IMR-90 (cell line): Measurements from ENCODE around the gene ROBO2. TPM values are rescaled to one million over a fixed set of nuclear protein-coding genes. Genes with fewer than 3 reads are reported as not detected.

ENCODE experiments used
- ATAC-seq: fragments of 200-7000 bp; cut with Tn5 transposase; 2 replicates; pipeline ENCODE4 v1.9.1; 2020; ENCODE audit warnings: low read depth, mild to moderate bottlenecking, moderate library complexity
- BruUV-seq: library from RNA; stranded (reverse); fragments of 400-500 nt; replicated peaks from 2 replicates; lab custom pipeline; 2021; lab: Mats Ljungman, UMichigan
- CTCF ChIA-PET: fragments of 300-600 bp; formaldehyde crosslinking; extraction: SDS; loops from one replicate; lab custom pipeline; 2021; ENCODE audit warnings: antibody characterized with exemption; lab: Yijun Ruan, JAX
- POLR2A ChIA-PET: fragments of 300-600 bp; sonication (Branson Sonifier 250); formaldehyde crosslinking; loops from one replicate; lab custom pipeline; 2022; ENCODE audit warnings: antibody characterized with exemption; ENCODE audit not compliant: unreplicated experiment; lab: Charles Lee
- DNase-seq: peaks from one replicate; pipeline ENCODE4 v3.0.0; 2013
- H2AFZ ChIP-seq: replicated peaks from 2 replicates; pipeline ENCODE3; 2013; ENCODE audit warnings: low read length, mild to moderate bottlenecking; ENCODE audit not compliant: poor library complexity
- H2AK5ac ChIP-seq: 2 replicates; pipeline ENCODE4 v1.6.1; 2013; ENCODE audit warnings: low read depth, low read length, inconsistent platforms
- H2AK9ac ChIP-seq: replicated peaks from 2 replicates; pipeline ENCODE3; 2013; ENCODE audit warnings: mild to moderate bottlenecking, low read depth, low read length, moderate library complexity; ENCODE audit not compliant: poor library complexity
- H2BK120ac ChIP-seq: 2 replicates; pipeline ENCODE4 v1.6.1; 2013; ENCODE audit warnings: low read depth, low read length, inconsistent platforms
- H2BK15ac ChIP-seq: 3 replicates; pipeline ENCODE4 v1.6.1; 2013; ENCODE audit warnings: low read depth, low read length, inconsistent platforms
- H2BK20ac ChIP-seq: 2 replicates; pipeline ENCODE4 v1.6.1; 2013; ENCODE audit warnings: low read depth, mild to moderate bottlenecking, inconsistent platforms, low read length, moderate library complexity
- H2BK5ac ChIP-seq: 2 replicates; pipeline ENCODE4 v1.6.1; 2013; ENCODE audit warnings: mild to moderate bottlenecking, low read depth, low read length, inconsistent platforms; ENCODE audit not compliant: poor library complexity, severe bottlenecking
- H3K14ac ChIP-seq: replicated peaks from 2 replicates; pipeline ENCODE4 v1.6.1; 2013; ENCODE audit warnings: low read depth, low read length, inconsistent platforms
- H3K18ac ChIP-seq: 2 replicates; pipeline ENCODE4 v1.6.1; 2013; ENCODE audit warnings: low read depth, low read length, control low read depth
- H3K23ac ChIP-seq: 2 replicates; pipeline ENCODE4 v1.6.1; 2013; ENCODE audit warnings: low read depth, low read length, inconsistent platforms
- H3K27ac ChIP-seq: 2 replicates; pipeline ENCODE4 v1.5.1; 2013; ENCODE audit warnings: mild to moderate bottlenecking, control low read depth, low read length; ENCODE audit not compliant: insufficient read depth
- H3K27me3 ChIP-seq: 2 replicates; pipeline ENCODE4 v1.6.1; 2013; ENCODE audit warnings: low read length; ENCODE audit not compliant: control insufficient read depth, insufficient read depth
- H3K36me3 ChIP-seq: 2 replicates; pipeline ENCODE4 v1.6.1; 2013; ENCODE audit warnings: low read length, mixed read lengths; ENCODE audit not compliant: control insufficient read depth, insufficient read depth
- H3K4ac ChIP-seq: 2 replicates; pipeline ENCODE4 v1.6.1; 2013; ENCODE audit warnings: low read depth, low read length, inconsistent platforms
- H3K4me1 ChIP-seq: 2 replicates; pipeline ENCODE4 v1.6.1; 2013; ENCODE audit warnings: low read length, mixed read lengths; ENCODE audit not compliant: control insufficient read depth, insufficient read depth
- H3K4me2 ChIP-seq: 2 replicates; pipeline ENCODE4 v1.6.1; 2013; ENCODE audit warnings: low read depth, mild to moderate bottlenecking, control low read depth, low read length, moderate library complexity
- H3K4me3 ChIP-seq: 2 replicates; pipeline ENCODE4 v1.5.1; 2013; ENCODE audit warnings: low read depth, mild to moderate bottlenecking, control low read depth, low read length, moderate library complexity; ENCODE audit not compliant: insufficient read depth
- H3K56ac ChIP-seq: 2 replicates; pipeline ENCODE4 v1.6.1; 2013; ENCODE audit warnings: low read length, inconsistent platforms; ENCODE audit not compliant: insufficient read depth; ENCODE audit errors: extremely low read depth
- H3K79me1 ChIP-seq, 2 experiments: 2 replicates each; pipeline ENCODE4 v1.6.1; 2013; ENCODE audit warnings: low read length in 2 of 2, inconsistent platforms in 1 of 2, low read depth in 1 of 2
- H3K9ac ChIP-seq: 2 replicates; pipeline ENCODE4 v1.6.1; 2013; ENCODE audit warnings: low read depth, low read length, control low read depth
- H3K9me1 ChIP-seq: 2 replicates; pipeline ENCODE4 v1.6.1; 2013; ENCODE audit warnings: low read length, inconsistent platforms; ENCODE audit not compliant: insufficient read depth
- H3K9me3 ChIP-seq: 2 replicates; pipeline ENCODE4 v1.6.1; 2013; ENCODE audit warnings: low read length; ENCODE audit not compliant: control insufficient read depth, insufficient read depth
- H4K20me1 ChIP-seq: 2 replicates; pipeline ENCODE4 v1.6.1; 2013; ENCODE audit warnings: low read length, inconsistent platforms; ENCODE audit not compliant: insufficient read depth
- H4K5ac ChIP-seq: 2 replicates; pipeline ENCODE4 v1.6.1; 2013; ENCODE audit warnings: mild to moderate bottlenecking, low read depth, low read length, control low read depth
- H4K8ac ChIP-seq, 2 experiments: 2 replicates each; pipeline ENCODE4 v1.6.1; 2013; ENCODE audit warnings: low read depth in 2 of 2, low read length in 2 of 2, control low read depth in 1 of 2, inconsistent platforms in 1 of 2
- H4K91ac ChIP-seq: 2 replicates; pipeline ENCODE4 v1.6.1; 2013; ENCODE audit warnings: low read depth, low read length, inconsistent platforms; ENCODE audit not compliant: insufficient read depth
- CEBPB ChIP-seq: IDR thresholded peaks from 2 replicates; pipeline ENCODE4 v1.6.1; 2012; ENCODE audit warnings: low read depth, low read length, improper control_type of control experiment
- CHD1 ChIP-seq: IDR thresholded peaks from 2 replicates; pipeline ENCODE4 v1.6.1; 2012; ENCODE audit warnings: low read depth, low read length, improper control_type of control experiment
- MAZ ChIP-seq: IDR thresholded peaks from 2 replicates; pipeline ENCODE4 v1.6.1; 2012; ENCODE audit warnings: low read depth, mild to moderate bottlenecking, low read length, improper control_type of control experiment, moderate library complexity, borderline replicate concordance
- MXI1 ChIP-seq: IDR thresholded peaks from 2 replicates; pipeline ENCODE4 v1.6.1; 2012; ENCODE audit warnings: low read depth, mild to moderate bottlenecking, low read length, moderate library complexity, borderline replicate concordance
- NFE2L2 ChIP-seq: fragments of 150-350 bp; IDR thresholded peaks from 2 replicates; pipeline ENCODE4 v1.6.1; 2016; ENCODE audit warnings: low read depth, mild to moderate bottlenecking, low read length
- RCOR1 ChIP-seq: IDR thresholded peaks from 2 replicates; pipeline ENCODE4 v1.6.1; 2012; ENCODE audit warnings: mild to moderate bottlenecking, low read length, improper control_type of control experiment; ENCODE audit not compliant: insufficient replicate concordance
- RFX5 ChIP-seq: IDR thresholded peaks from 2 replicates; pipeline ENCODE4 v1.8.0; 2012; ENCODE audit warnings: low read depth, mild to moderate bottlenecking, low read length, moderate library complexity
- SMC3 ChIP-seq: fragments of 150-350 bp; IDR thresholded peaks from 2 replicates; pipeline ENCODE4 v1.6.1; 2016; ENCODE audit warnings: low read depth, mild to moderate bottlenecking, antibody characterized with exemption, low read length, moderate library complexity
- WGBS, 2 experiments: methylation state at CpG; one replicate each; pipeline versions ENCODE4 v1.1.5 to v1.1.7; 2013; ENCODE audit warnings: missing lambda C conversion rate in 2 of 2; ENCODE audit not compliant: insufficient read length in 1 of 2; ENCODE audit errors: extremely low coverage in 2 of 2; 5-methylcytosine and 5-hydroxymethylcytosine counted together
- dilution Hi-C: fragments of 300-500 bp; cut with HindIII; formaldehyde crosslinking; loops from one replicate; pipeline ENCODE4 v1.14.3; 2018; ENCODE audit warnings: low sequenced_read_pairs; ENCODE audit not compliant: unreplicated experiment
- in situ Hi-C: fragments of 300-500 bp; cut with MboI; formaldehyde crosslinking; loops from 3 replicates; pipeline ENCODE4 v1.14.3; 2019; ENCODE audit warnings: low sequenced_read_pairs, inconsistent platforms, mixed read lengths
- intact Hi-C: fragments of 100-400 bp; cut with micrococcal nuclease; formaldehyde crosslinking; loops from 2 replicates; pipeline ENCODE4 v1.10.0; 2022
- polyA plus RNA-seq, 3 experiments: library from polyadenylated mRNA; depleted of rRNA; stranded (reverse); fragments of >200 nt; gene quantifications; 2 replicates each; pipeline ENCODE4 v1.2.3, GENCODE V29; 2012; ENCODE audit warnings: low replicate concordance in 1 of 3
- total RNA-seq: library from RNA; depleted of rRNA; stranded (reverse); fragments of >200 nt; gene quantifications from 2 replicates; pipeline ENCODE4 v1.2.3, GENCODE V29; 2012
- TF ChIP-seq, protein P1 (sequence below): fragments of 150-350 bp; IDR thresholded peaks from 2 replicates; pipeline ENCODE4 v1.6.1; 2016; ENCODE audit warnings: low read depth, mild to moderate bottlenecking, low read length, moderate library complexity, borderline replicate concordance
- TF ChIP-seq, protein P2 (sequence below): fragments of 150-350 bp; IDR thresholded peaks from 2 replicates; pipeline ENCODE4 v1.6.1; 2017; ENCODE audit warnings: mild to moderate bottlenecking, antibody characterized with exemption, low read length, low read depth

The ROBO2 gene
- total and polyA plus RNA-seq, 2 of the 4 experiments (the other 2 are of a cell fraction) = 9.3 to 14.5 TPM

DNA sequence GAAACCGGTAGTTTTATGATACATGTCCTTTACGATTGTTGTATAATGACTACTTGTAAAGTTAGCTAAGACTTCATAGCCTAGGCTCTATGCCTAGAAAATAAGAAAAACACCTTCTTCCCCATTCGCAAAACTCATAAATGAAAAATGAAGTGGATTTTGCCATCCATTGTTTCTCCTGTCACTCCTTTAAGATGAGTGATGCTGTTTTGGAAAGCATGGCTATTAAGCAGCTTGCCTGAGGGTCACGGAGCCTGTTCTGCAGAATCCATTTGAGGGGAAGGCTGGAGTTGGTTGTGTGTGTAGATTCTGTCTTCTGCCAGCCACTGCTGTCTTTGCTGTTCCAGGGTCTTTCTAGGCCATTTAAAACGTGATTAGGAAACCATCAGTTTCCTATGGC lies 31.5 kb downstream of the ROBO2 start:
- no peaks in the 10 kb centered on the region for H3K9me1 ChIP-seq
- no peak overlapping the region for H3K14ac ChIP-seq
- H2AFZ ChIP-seq = no peak overlapping the region
- no peak overlapping the region for H3K9ac ChIP-seq
- H3K9me3 ChIP-seq = no peaks in the 10 kb centered on the region
- H3K27ac ChIP-seq = no peak overlapping the region
- H2AK9ac ChIP-seq = no peak overlapping the region
- H3K36me3 ChIP-seq = no peaks in the 10 kb centered on the region
- H3K4me1 ChIP-seq = no peaks in the 10 kb centered on the region
- in situ Hi-C loops (no loop called here), intact Hi-C loops (no loop called here), dilution Hi-C loops (no loop called here)
- no peak overlapping the region for H4K5ac ChIP-seq
- H4K8ac ChIP-seq = no peak overlapping the region
- H4K20me1 ChIP-seq = no peaks in the 10 kb centered on the region
- TF ChIP-seq NFE2L2 (no peak), MAZ (no peak), SMC3 (no peak), RFX5 (no peak), CHD1 (no peak), CEBPB (no peak), RCOR1 (no peak), MXI1 (no peak)
- TF ChIP-seq, protein P1, sequence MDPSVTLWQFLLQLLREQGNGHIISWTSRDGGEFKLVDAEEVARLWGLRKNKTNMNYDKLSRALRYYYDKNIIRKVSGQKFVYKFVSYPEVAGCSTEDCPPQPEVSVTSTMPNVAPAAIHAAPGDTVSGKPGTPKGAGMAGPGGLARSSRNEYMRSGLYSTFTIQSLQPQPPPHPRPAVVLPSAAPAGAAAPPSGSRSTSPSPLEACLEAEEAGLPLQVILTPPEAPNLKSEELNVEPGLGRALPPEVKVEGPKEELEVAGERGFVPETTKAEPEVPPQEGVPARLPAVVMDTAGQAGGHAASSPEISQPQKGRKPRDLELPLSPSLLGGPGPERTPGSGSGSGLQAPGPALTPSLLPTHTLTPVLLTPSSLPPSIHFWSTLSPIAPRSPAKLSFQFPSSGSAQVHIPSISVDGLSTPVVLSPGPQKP = no peak
- TF ChIP-seq, protein P2, sequence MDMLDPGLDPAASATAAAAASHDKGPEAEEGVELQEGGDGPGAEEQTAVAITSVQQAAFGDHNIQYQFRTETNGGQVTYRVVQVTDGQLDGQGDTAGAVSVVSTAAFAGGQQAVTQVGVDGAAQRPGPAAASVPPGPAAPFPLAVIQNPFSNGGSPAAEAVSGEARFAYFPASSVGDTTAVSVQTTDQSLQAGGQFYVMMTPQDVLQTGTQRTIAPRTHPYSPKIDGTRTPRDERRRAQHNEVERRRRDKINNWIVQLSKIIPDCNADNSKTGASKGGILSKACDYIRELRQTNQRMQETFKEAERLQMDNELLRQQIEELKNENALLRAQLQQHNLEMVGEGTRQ = no peak
- H2BK120ac ChIP-seq = no peak overlapping the region
- no peak overlapping the region for H2BK15ac ChIP-seq
- no peak overlapping the region for H4K91ac ChIP-seq
- no peak overlapping the region for H2BK20ac ChIP-seq
- no peaks in the 10 kb centered on the region for H3K79me1 ChIP-seq
- no peak overlapping the region for H3K4me2 ChIP-seq
- H3K18ac ChIP-seq = no peak overlapping the region
- POLR2A ChIA-PET = no interaction called here
- no peaks in the 10 kb centered on the region for H3K27me3 ChIP-seq
- BruUV-seq = no TSS peak
- no peak overlapping the region for H3K56ac ChIP-seq
- CTCF ChIA-PET = no interaction called here
- no peak overlapping the region for H2BK5ac ChIP-seq
- no peak overlapping the region for H3K4ac ChIP-seq
- no peak overlapping the region for H2AK5ac ChIP-seq
- DNase-seq = no peak
- H3K4me3 ChIP-seq = no peak overlapping the region
- no peak overlapping the region for H3K23ac ChIP-seq
- no peak for ATAC-seq
- 0% methylated on average over 1 of the region's 5 CpGs; no CpG with 5 or more reads in 1 of the 2 experiments for WGBS, 2 experiments
